Naive thymus-derived CD4-positive, alpha-beta T cell (primary cell): ENCODE data around the gene PDE12. TPM values are rescaled to one million over a fixed set of nuclear protein-coding genes. Genes with fewer than 3 reads are reported as not detected.

Source experiments
- ATAC-seq: fragments of 150-1000 bp; cut with Tn5 transposase; 2 replicates; pipeline ENCODE4 v1.10.0; 2021; ENCODE audit warnings: mild to moderate bottlenecking, moderate library complexity
- CTCF ChIA-PET: fragments of 350-600 bp; sonication (Branson Sonifier 250); formaldehyde crosslinking; loops from one replicate; lab custom pipeline; 2021; ENCODE audit warnings: antibody characterized with exemption; lab: Charles Lee
- POLR2A ChIA-PET: fragments of 350-600 bp; sonication (Branson Sonifier 250); formaldehyde crosslinking; loops from one replicate; lab custom pipeline; 2021; ENCODE audit warnings: antibody characterized with exemption, inconsistent platforms; lab: Charles Lee
- DNase-seq, 9 donors: peaks; one replicate each; pipeline versions ENCODE4 v3.0.0 to v3.0.0-alpha.2; 2020 to 2022; ENCODE audit warnings: mixed read lengths in 1 of 9
- H3K27ac ChIP-seq: one replicate; pipeline ENCODE4 v1.7.0; 2013; ENCODE audit warnings: mild to moderate bottlenecking, low read depth, low read length, moderate library complexity
- H3K27me3 ChIP-seq, 2 donors: one replicate each; pipeline ENCODE4 v1.7.0; 2013; ENCODE audit warnings: low read length in 2 of 2, mild to moderate bottlenecking in 2 of 2, moderate library complexity in 2 of 2; ENCODE audit not compliant: control insufficient read depth in 2 of 2, insufficient read depth in 2 of 2
- H3K36me3 ChIP-seq, 3 experiments: 1 replicate in 2 of 3; 2 replicates in 1 of 3; pipeline ENCODE4 v1.7.0; 2013; ENCODE audit warnings: low read length in 3 of 3, mild to moderate bottlenecking in 3 of 3, moderate library complexity in 1 of 3; ENCODE audit not compliant: insufficient read depth in 3 of 3, control insufficient read depth in 2 of 3
- H3K4me1 ChIP-seq, 2 donors: one replicate each; pipeline ENCODE4 v1.7.0; 2013; ENCODE audit warnings: low read length in 2 of 2, mild to moderate bottlenecking in 2 of 2, moderate library complexity in 1 of 2; ENCODE audit not compliant: control insufficient read depth in 2 of 2, insufficient read depth in 2 of 2
- H3K4me3 ChIP-seq: 2 replicates; pipeline ENCODE4 v1.7.0; 2013; ENCODE audit warnings: mild to moderate bottlenecking, low read length
- H3K9me3 ChIP-seq, 3 experiments: 1 replicate in 2 of 3; 2 replicates in 1 of 3; pipeline ENCODE4 v1.7.0; 2013; ENCODE audit warnings: low read length in 3 of 3; ENCODE audit not compliant: control insufficient read depth in 2 of 3
- H3K27ac Mint-ChIP-seq, 9 donors: one replicate each; pipeline ENCODE4 v1.8.0; 2020 to 2022; ENCODE audit warnings: mixed read lengths in 9 of 9, mild to moderate bottlenecking in 8 of 9, moderate library complexity in 5 of 9, inconsistent platforms in 2 of 9
- H3K27me3 Mint-ChIP-seq, 5 donors: one replicate each; pipeline ENCODE4 v1.8.0; 2021 to 2022; ENCODE audit warnings: mixed read lengths in 5 of 5, mild to moderate bottlenecking in 1 of 5
- H3K36me3 Mint-ChIP-seq, 5 donors: one replicate each; pipeline ENCODE4 v1.8.0; 2020 to 2022; ENCODE audit warnings: mixed read lengths in 5 of 5, mild to moderate bottlenecking in 3 of 5, inconsistent platforms in 1 of 5
- H3K4me1 Mint-ChIP-seq, 7 donors: one replicate each; pipeline ENCODE4 v1.8.0; 2020 to 2022; ENCODE audit warnings: mixed read lengths in 7 of 7, mild to moderate bottlenecking in 3 of 7, inconsistent platforms in 1 of 7
- H3K4me3 Mint-ChIP-seq, 10 donors: one replicate each; pipeline ENCODE4 v1.8.0; 2020 to 2022; ENCODE audit warnings: mild to moderate bottlenecking in 10 of 10, mixed read lengths in 10 of 10, moderate library complexity in 6 of 10, inconsistent platforms in 2 of 10
- H3K9me3 Mint-ChIP-seq, 11 donors: one replicate each; pipeline ENCODE4 v1.8.0; 2020 to 2022; ENCODE audit warnings: mixed read lengths in 11 of 11, mild to moderate bottlenecking in 4 of 11, inconsistent platforms in 1 of 11, moderate library complexity in 1 of 11
- intact Hi-C, 2 donors: fragments of 100-400 bp; cut with micrococcal nuclease; formaldehyde crosslinking; loops; one replicate each; pipeline ENCODE4 v1.15.1; 2023
- polyA plus RNA-seq, 2 donors: library from polyadenylated mRNA; unstranded; fragments of 300-500 nt; fragmentation: Illumina TruSeq; gene quantifications; one replicate each; pipeline ENCODE4 v1.2.3, GENCODE V29; 2021
- total RNA-seq, 6 experiments: library from RNA in 5 of 6; stranded (reverse) in 5 of 6; gene quantifications; 1 replicate in 5 of 6; 2 replicates in 1 of 6; pipeline ENCODE4 v1.2.3 and lab custom pipeline; 2021 to 2026

PDE12 gene, protein sequence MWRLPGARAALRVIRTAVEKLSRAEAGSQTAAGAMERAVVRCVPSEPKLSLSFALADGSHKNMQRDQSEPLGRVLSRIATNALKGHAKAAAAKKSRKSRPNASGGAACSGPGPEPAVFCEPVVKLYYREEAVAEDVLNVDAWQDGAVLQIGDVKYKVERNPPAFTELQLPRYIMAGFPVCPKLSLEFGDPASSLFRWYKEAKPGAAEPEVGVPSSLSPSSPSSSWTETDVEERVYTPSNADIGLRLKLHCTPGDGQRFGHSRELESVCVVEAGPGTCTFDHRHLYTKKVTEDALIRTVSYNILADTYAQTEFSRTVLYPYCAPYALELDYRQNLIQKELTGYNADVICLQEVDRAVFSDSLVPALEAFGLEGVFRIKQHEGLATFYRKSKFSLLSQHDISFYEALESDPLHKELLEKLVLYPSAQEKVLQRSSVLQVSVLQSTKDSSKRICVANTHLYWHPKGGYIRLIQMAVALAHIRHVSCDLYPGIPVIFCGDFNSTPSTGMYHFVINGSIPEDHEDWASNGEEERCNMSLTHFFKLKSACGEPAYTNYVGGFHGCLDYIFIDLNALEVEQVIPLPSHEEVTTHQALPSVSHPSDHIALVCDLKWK
- total RNA-seq: 10 to 100 TPM; 24.0 to 35.5 (median 27.8) TPM
- 10 to 100 TPM; 15.1 to 24.5 TPM for polyA plus RNA-seq
- 70.4 reads per million, percentile 78 among the genes with 10 or more reads in this experiment for total RNA-seq (lab: John Stamatoyannopoulos, UW)

DNA sequence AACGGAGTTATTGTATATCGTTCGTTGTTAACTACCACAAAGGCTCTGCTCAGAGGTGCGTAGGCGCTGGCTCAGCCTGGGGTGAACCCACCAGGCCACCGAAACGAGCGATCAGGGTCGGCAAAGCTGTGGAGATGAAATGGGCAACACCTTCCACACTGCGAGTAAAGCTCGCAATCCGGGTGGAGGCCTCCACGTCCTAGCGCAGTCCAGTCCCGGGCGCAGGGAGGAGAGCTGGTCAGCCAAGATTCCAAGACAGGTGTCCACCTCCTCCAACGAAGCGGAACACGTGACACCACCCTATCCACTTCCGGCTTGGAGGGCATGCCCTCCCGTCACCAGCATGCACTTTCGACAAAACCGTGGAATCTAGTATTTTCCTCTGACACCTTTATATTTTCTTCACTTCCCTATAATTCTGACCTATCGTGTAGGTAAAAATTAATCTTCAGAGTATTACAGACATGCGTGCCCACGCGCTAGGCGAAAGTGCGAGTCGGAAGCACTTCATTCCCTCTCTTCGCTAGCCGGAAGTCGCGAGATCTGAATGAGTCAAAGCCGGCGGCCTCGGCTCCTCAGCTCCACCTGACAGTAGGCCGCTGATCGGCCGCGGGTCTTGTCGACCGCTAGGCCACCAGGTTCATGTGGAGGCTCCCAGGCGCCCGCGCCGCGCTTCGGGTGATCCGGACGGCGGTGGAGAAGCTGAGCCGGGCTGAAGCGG is at the start of gene PDE12:
TSS of gene PDE12 (plus strand) at position 537 of the 721 bp plus-strand sequence. CDS start at position 643, 106 bp downstream.
- H3K27ac ChIP-seq: peak within 1 kb of the TSS; percentile 96
- Mint-ChIP-seq H3K36me3 (peaks cover 0 to 25% (median 19%) of the 10 kb centered on the region in 5 donors), H3K27ac (peak within 1 kb of the TSS; percentile 94 to 99 (median 98)), H3K27me3 (no peaks in the 10 kb centered on the region), H3K4me3 (peak within 1 kb of the TSS; percentile 85 to 99 (median 92)), H3K4me1 (peaks cover 13 to 50% (median 39%) of the 10 kb centered on the region in 7 donors), H3K9me3 (no peaks in the 10 kb centered on the region)
- H3K36me3 ChIP-seq: peaks cover 0 to 12% (median 12%) of the 10 kb centered on the region in 3 experiments
- H3K9me3 ChIP-seq: no peaks in the 10 kb centered on the region
- peak within 1 kb of the TSS; percentile 74 for H3K4me3 ChIP-seq
- CTCF ChIA-PET: interaction anchor here (0.9 kb wide), 1 partner anchor 159 kb away, joined by 4 read pairs; no protein-coding TSS in a partner anchor
- DNase-seq: peak; percentile 68 to 87 (median 81)
- H3K4me1 ChIP-seq: peaks cover 22 to 26% of the 10 kb centered on the region in 2 donors
- no peaks in the 10 kb centered on the region for H3K27me3 ChIP-seq
- intact Hi-C loops: loop anchor here (1.0 to 5.0 kb wide), 11 partner anchors 41 to 999 kb away; partner anchors contain the start of genes ARF4 (in 2 of the 2), CCDC66 (in 2 of the 2), DENND6A (in 2 of the 2) and SLMAP (in 2 of the 2)
- POLR2A ChIA-PET: interaction anchor here (0.6 to 3.2 kb wide), 18 partner anchors 9 to 873 kb away, joined by 3 to 88 read pairs (median 6); partner anchors contain the start of genes ARF4, DENND6A, HTD2 and RPP14
- ATAC-seq: peak; percentile 86

DNA sequence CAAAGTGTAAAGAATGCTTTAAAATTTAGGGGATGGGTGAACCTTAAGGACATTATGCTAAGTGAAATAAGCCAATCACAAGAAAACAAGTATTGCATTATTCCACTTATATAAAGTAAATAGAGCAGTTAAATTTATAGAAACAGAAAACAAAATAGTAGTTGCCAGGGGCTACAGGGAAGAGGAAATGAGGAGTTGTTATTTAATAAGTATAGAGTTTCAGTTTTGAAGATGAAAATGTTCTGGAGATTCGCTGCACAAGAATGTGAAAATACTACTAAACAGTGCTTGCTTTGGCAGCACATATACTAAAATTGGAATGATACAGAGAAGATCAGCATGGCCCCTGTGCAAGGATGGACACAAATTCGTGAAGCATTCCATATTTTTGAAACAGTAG is 43.9 kb upstream of the PDE12 start:
- ATAC-seq (no peak), DNase-seq (no peak)
- no peaks in the 10 kb centered on the region for H3K9me3 Mint-ChIP-seq
- no peak overlapping the region for H3K4me3 Mint-ChIP-seq
- intact Hi-C loops: no loop called here
- Histone ChIP-seq H3K4me1 (no peaks in the 10 kb centered on the region), H3K4me3 (no peak overlapping the region), H3K27me3 (no peaks in the 10 kb centered on the region), H3K36me3 (no peaks in the 10 kb centered on the region), H3K9me3 (no peaks in the 10 kb centered on the region), H3K27ac (no peak overlapping the region)
- H3K27ac Mint-ChIP-seq: no peak overlapping the region
- no peaks in the 10 kb centered on the region for H3K36me3 Mint-ChIP-seq
- H3K4me1 Mint-ChIP-seq: no peaks in the 10 kb centered on the region
- H3K27me3 Mint-ChIP-seq: peaks cover 4 to 36% (median 11%) of the 10 kb centered on the region in 5 donors
- ChIA-PET POLR2A (no interaction called here), CTCF (no interaction called here)

DNA sequence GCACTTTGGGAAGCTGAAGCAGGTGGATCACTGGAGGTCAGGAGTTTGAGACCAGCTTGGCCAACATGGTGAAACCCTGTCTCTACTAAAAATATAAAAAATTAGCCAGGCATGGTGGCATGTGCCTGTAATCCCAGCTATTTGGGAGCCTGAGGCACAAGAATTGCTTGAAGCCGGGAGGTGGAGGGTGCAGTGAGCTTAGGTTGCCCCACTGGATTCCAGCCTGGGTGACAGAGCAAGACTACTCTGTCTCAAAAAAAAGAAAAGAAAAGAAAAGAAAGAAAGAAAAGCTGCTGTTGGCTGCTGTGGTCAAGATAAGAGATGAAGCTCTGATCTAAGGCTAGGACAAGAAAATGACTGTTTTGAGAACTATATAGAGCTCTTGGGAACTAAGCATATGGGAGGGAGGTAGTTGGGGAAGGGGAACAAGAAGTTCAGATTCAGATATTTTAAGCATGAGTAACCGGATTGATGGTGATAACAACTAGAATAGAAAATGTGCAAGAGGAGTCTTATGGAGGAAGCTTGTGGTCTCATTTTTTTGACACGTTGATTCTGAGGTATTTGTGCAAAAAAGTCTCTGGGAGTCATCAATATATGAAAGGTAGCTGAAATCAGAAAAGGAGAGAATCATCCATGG is 37.7 kb upstream of the PDE12 start:
- peaks cover 4 to 16% (median 8%) of the 10 kb centered on the region in 5 donors for H3K27me3 Mint-ChIP-seq
- ATAC-seq: no peak
- CTCF ChIA-PET: no interaction called here

DNA sequence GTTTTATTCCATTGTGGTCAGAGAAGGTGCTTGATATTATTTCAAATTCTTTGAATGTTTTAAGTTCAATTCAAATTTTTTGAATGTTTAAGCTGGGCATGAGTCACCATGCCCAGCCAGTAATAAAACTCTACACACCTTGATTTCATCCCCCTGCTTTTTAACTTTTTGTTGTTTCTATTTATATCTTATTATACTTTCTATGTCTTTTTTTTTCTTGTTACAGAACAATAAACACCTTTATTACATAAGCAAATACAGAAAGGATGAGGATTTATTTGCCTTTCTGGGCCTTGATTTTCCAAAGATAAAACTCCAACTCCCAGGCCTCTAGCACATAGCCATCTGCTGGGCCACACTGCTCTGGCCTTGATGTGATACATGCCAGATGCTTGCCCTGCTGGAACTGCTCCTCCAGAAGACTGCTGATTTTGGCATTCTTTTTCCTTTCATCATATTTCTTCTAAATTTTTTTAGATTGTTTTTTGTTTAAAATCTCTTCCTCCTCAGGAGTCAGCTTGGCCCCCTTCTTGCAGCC is 25.9 kb upstream of the PDE12 start:
- Mint-ChIP-seq H3K27me3 (peaks cover 0 to 11% (median 6%) of the 10 kb centered on the region in 5 donors), H3K4me1 (no peaks in the 10 kb centered on the region), H3K9me3 (peaks cover 0 to 4% (median 0%) of the 10 kb centered on the region in 11 donors), H3K27ac (no peak overlapping the region), H3K4me3 (no peak overlapping the region), H3K36me3 (no peaks in the 10 kb centered on the region)
- ATAC-seq (no peak), DNase-seq (no peak)
- POLR2A ChIA-PET: no interaction called here
- Histone ChIP-seq H3K36me3 (no peaks in the 10 kb centered on the region), H3K9me3 (no peaks in the 10 kb centered on the region), H3K4me1 (no peaks in the 10 kb centered on the region), H3K27me3 (no peaks in the 10 kb centered on the region), H3K4me3 (no peak overlapping the region), H3K27ac (no peak overlapping the region)
- CTCF ChIA-PET: interaction anchor here (0.6 kb wide), 1 partner anchor 337 kb away, joined by 4 read pairs; no protein-coding TSS in a partner anchor
- intact Hi-C loops: no loop called here

More for the DNA sequence above, 37.7 kb upstream of the PDE12 start:
- Histone ChIP-seq H3K4me1 (no peaks in the 10 kb centered on the region), H3K36me3 (no peaks in the 10 kb centered on the region), H3K27ac (no peak overlapping the region), H3K4me3 (no peak overlapping the region), H3K9me3 (no peaks in the 10 kb centered on the region), H3K27me3 (no peaks in the 10 kb centered on the region)
- POLR2A ChIA-PET: no interaction called here
- H3K36me3 Mint-ChIP-seq: no peaks in the 10 kb centered on the region
- no peak overlapping the region for H3K4me3 Mint-ChIP-seq
- H3K4me1 Mint-ChIP-seq: peaks cover 0 to 5% (median 0%) of the 10 kb centered on the region in 7 donors
- H3K27ac Mint-ChIP-seq: no peak overlapping the region
- H3K9me3 Mint-ChIP-seq: no peaks in the 10 kb centered on the region
- no peak for DNase-seq
- intact Hi-C loops: no loop called here

DNA sequence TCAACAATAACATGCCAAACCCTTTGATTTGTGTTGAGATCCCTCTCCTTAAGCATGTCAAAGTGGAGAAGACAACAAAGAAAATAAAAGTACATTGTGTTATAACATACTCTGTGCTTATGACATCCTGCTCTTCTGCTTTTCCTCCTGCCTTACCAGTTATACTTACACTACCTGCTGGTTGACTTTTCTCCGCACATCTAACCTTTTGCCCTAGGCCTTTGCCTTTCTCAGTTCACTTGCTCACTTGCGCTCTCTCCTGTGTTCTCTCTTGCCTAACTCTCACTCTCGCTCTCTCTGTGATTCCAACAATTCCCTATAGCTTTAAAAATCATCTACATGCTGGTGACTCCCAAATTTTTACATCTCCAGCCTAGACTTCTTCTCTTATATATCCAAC is 17.6 kb upstream of the PDE12 start:
- Histone ChIP-seq H3K4me3 (no peak overlapping the region), H3K9me3 (no peaks in the 10 kb centered on the region), H3K27me3 (no peaks in the 10 kb centered on the region), H3K27ac (no peak overlapping the region), H3K4me1 (no peaks in the 10 kb centered on the region), H3K36me3 (no peaks in the 10 kb centered on the region)
- H3K36me3 Mint-ChIP-seq: peaks cover 0 to 5% (median 0%) of the 10 kb centered on the region in 5 donors
- ChIA-PET CTCF (no interaction called here), POLR2A (no interaction called here)
- intact Hi-C loops: no loop called here
- no peak overlapping the region for H3K4me3 Mint-ChIP-seq
- peaks cover 0 to 3% (median 0%) of the 10 kb centered on the region in 5 donors for H3K27me3 Mint-ChIP-seq
- H3K27ac Mint-ChIP-seq: peak overlapping the region in 1 of 9 donors; percentile 1
- ATAC-seq (no peak), DNase-seq (no peak)
- H3K9me3 Mint-ChIP-seq: peaks cover 0 to 11% (median 0%) of the 10 kb centered on the region in 11 donors
- H3K4me1 Mint-ChIP-seq: peaks cover 0 to 2% (median 0%) of the 10 kb centered on the region in 7 donors
